ENCODE measurements around the gene STAT4.
A peak's percentile ranks its signal among the peaks of the same experiment; 100 is the strongest.
"Not testable (repeated sequence)": the region's sequence is repeated elsewhere in the genome, so short reads cannot be mapped to it uniquely, and the experiment has no call there.

STAT4 gene

DNA sequence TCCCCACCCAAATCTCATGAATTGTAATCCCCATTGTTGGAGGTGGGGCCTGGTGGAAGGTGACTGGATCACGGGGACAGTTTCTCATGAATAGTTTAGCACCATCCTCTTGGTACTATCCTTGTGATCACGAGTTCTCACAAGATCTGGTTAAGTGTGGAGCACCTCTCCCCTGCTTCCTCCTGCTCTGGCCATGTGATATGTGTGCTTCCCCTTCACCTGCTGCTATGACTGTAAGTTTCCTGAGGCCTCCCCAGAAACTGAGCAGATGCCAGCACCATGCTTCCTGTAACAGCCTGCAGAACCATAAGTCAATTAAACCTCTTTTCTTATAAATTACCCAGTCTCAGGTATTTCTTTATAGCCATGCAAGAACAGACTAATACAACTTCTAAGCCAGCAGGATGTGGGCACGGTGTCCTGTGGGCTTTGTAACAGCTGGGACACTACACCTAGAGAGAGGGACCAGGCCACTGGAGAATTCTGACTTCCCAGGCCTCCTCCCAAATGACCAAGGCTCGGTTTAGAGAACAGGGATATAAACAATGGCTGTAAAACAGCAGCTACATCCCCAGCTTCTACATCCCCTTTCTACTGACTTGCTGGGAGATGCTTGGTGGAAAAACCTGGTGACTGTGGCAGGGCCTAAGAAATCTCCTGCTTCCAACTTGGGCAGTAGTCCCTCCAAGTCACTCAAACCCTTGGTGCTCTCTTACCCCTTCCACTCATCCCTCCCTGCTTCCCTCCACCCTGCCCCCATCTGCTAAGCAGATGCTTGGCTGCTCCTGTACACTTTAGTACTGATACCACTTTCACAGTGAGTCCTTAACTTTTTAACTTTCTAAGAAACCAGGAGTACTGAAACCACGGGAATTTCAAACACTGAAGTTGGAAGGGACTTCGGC lies 147.1 kb downstream of the STAT4 start:
- FAIRE-seq (peak; percentile 18), DNase-seq (ENCODE audit: extremely low spot score, insufficient read length, low read depth) (no peak)

GRCh38 chr2:191001624-191002023 lies 149.2 kb downstream of the STAT4 start:
- FAIRE-seq (no peak), DNase-seq (ENCODE audit: extremely low spot score, insufficient read length, low read depth) (no peak)

- FAIRE-seq: no peak
- no peak for DNase-seq (ENCODE audit: extremely low spot score, insufficient read length, low read depth)
Observed at GRCh38 chr2:191001032-191001431, 149.8 kb downstream of the STAT4 start.

- no peak for FAIRE-seq
Observed at GRCh38 chr2:190999949-191000665, 150.7 kb downstream of the STAT4 start.

GRCh38 chr2:190999058-190999457 lies 151.7 kb downstream of the STAT4 start:
- no peak for FAIRE-seq
- no peak for DNase-seq (ENCODE audit: extremely low spot score, insufficient read length, low read depth)

More at GRCh38 chr2:190999949-191000665, 150.7 kb downstream of the STAT4 start:
- no peak for DNase-seq (ENCODE audit: extremely low spot score, insufficient read length, low read depth)

- FAIRE-seq (no peak), DNase-seq (ENCODE audit: extremely low spot score, insufficient read length, low read depth) (no peak)
Observed at GRCh38 chr2:190997526-190998113, 153.2 kb downstream of the STAT4 start.

GRCh38 chr2:190996947-190997346 lies 153.8 kb downstream of the STAT4 start:
- FAIRE-seq (no peak), DNase-seq (ENCODE audit: extremely low spot score, insufficient read length, low read depth) (no peak)

DNA sequence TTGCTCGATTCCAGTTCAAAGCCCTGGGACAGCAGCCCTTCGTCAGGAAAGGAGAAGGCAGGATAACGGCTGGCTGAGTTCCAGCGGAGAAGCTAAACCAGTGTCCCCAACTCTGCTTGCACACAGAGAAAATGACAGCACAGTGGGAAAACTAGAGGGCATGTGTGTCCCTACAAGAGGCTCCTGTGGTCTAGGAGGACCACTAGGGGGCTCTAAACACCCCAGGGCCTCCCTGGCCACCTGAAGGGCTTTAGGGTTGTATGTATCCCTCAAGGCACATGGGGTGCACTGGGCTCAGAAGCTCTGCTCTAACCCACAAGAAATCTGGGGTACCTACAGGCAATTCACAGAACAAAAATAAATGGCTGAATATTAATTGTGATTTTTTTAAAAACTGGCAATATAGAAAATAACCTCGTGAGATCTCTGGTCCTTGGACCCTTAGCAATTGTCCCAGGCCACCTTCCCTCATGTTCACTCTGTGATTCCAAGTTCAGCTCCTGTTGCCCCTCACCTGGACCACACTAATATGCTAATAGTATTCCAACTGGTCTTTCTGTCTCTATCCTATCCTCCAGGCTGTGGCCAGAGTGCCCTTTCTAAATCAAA lies 154.4 kb downstream of the STAT4 start:
- FAIRE-seq: no peak
- DNase-seq (ENCODE audit: extremely low spot score, insufficient read length, low read depth): no peak

DNA sequence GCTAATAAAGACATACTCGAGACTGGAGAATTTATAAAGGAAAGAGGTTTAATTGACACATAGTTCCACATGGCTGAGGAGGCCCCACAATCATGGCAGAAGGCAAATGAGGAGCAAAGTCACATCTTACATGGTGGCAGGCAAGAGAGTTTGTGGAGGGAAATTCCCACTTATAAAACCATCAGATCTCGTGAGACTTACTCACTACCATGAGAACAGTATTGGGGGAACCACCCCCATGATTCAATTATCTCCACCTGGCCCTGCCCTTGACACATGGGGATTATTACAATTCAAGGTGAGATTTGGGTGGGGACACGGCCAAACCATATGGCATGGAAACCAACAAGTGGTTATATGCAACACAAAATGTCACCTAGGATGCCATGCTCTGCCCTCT lies 155.5 kb downstream of the STAT4 start:
- FAIRE-seq; DNase-seq (ENCODE audit: extremely low spot score, insufficient read length, low read depth): not testable (repeated sequence)

- FAIRE-seq (no peak), DNase-seq (ENCODE audit: extremely low spot score, insufficient read length, low read depth) (no peak)
Observed at GRCh38 chr2:190994148-190994547, 156.6 kb downstream of the STAT4 start.

DNA sequence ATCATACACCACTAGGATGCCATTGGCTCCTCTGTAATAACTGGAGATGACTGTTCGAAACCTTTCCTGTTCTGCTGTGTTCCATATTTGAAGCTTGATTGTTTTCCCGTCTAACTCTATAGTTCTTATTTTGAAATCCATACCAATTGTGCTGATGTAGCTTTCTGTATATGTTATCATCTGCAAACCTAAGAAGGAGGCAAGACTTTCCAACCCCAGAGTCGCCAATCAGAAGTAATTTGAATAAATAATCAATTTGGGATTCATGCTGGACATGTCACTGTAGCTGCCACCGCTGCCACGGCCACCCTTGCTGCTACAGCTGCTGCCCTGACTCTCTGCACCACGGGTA lies 157.5 kb downstream of the STAT4 start:
- DNase-seq (ENCODE audit: extremely low spot score, insufficient read length, low read depth) (no peak), FAIRE-seq (no peak)

DNA sequence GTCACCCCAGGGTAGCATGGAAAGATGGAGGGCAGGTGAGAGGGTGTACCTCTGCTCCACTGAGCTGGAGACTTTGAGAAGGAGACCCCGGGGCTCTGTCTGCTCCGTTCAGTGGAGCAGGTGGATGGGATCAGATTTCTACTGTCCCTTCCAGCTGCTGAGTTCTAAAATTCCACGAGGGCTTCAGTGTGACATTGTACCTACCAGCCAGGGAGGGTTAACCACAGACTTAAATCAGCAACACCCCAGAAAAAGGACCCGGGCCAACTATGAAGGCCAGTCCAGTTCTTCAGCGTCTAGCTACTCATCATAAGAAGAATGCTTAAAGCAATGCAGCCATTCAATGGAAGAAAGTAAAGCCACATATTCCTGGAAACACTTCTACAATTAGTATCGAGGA lies 160.7 kb downstream of the STAT4 start:
- FAIRE-seq (no peak), DNase-seq (ENCODE audit: extremely low spot score, insufficient read length, low read depth) (no peak)

DNA sequence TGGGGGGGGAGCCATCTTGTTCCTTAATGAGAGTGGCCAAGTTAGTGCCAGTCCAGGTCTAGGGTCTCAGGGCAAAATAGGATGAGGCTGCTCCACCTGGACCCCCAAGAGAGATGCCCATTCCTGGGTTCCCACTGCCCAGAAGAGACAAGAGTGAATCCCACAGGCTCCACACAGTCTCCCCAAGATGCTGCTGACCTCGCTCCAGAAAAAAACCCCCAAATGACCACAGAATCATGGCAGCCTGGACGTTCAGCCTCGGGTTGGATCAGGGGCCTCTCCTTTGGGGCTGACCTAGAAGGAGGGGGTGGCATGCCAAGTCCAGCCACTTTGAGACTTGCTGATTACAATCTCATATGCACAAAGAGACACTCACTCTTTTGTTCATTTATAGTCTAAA lies 161.9 kb downstream of the STAT4 start:
- no peak for FAIRE-seq

DNA sequence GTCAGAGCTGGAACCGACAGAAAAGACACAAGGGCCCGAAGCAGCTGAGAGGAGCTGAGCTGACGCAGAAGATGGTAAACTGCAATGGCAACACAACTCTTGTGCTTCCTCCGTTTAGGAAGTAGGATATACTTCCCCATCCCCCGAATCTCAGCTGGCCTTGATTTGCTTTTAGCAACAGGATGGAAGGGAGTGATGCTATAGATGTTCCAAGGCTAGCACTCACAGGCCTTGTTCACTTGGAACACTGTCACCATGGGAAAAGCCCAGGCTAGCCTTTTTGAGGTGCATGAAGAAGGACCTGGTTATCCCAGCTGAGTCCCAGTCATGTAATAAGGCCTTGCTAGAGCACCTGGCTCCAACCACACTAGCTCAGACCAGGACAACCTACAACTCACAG lies 162.9 kb downstream of the STAT4 start:
- DNase-seq (ENCODE audit: extremely low spot score, insufficient read length, low read depth) (no peak), FAIRE-seq (no peak)

More for the DNA sequence above, 161.9 kb downstream of the STAT4 start:
- DNase-seq (ENCODE audit: extremely low spot score, insufficient read length, low read depth): no peak

GRCh38 chr2:190987116-190987515 lies 163.7 kb downstream of the STAT4 start:
- FAIRE-seq: no peak
- DNase-seq (ENCODE audit: extremely low spot score, insufficient read length, low read depth): no peak

DNA sequence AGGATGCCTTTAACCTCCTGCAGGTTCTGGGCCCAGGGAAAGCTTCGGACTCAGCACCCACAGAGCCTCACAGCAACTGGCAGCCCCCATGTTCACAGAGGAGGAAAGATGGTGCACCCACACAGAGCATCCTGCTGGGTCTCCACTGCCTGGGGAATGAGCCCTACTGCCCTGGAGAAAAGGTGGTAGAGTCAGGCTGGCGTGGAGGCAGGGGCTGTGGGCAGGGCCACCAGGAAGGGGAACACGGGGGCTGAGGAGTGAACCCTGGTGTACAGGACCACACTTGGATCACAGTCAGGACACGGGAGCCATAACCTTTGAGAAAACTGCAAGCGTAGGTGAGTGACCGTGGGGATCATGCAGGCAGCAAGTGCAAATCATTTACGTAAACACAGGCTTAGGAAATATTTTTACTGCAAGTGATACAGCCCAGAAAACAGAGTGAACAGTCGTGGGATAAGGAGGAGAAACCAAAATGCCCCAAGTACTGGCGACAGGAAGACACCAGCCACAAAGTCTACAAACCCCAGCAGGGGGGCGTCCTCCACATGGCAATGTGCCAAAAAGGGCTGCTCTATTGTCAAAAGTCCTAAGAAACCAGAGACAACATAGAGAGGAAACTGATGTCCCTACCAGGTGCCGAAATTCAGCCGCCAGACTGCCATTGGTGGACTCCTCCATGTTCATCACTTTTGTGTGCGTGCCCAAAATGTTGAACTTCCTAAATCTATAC lies 164.4 kb downstream of the STAT4 start:
- no peak for DNase-seq (ENCODE audit: extremely low spot score, insufficient read length, low read depth)
- FAIRE-seq: no peak

DNA sequence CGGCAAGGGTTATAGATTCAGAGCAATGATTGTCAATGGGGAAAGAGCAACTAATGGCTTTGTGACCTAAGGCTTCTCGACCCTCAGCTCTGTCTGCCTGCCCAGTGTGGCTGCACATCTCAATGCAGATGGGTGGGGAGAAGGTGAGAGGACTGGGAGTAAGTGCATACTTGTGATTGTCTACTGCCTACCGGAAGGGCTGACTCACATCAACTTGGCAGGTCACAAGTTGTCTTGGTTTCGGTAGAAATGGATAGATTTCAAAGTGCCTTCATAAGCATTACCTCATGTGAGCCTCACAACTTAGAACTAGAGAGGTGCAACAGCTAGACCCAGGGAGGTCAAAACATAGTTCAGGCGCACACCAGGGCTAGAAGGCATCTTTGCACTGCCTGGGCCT lies 166.2 kb downstream of the STAT4 start:
- no peak for DNase-seq (ENCODE audit: extremely low spot score, insufficient read length, low read depth)

GRCh38 chr2:190982262-190983034 lies 168.3 kb downstream of the STAT4 start:
- no peak for DNase-seq (ENCODE audit: extremely low spot score, insufficient read length, low read depth)
- FAIRE-seq: no peak

More for the DNA sequence above, 166.2 kb downstream of the STAT4 start:
- FAIRE-seq: no peak

GRCh38 chr2:190981733-190982132 lies 169.1 kb downstream of the STAT4 start:
- no peak for DNase-seq (ENCODE audit: extremely low spot score, insufficient read length, low read depth)
- FAIRE-seq: no peak
